Measurements from ENCODE around the gene C1QA. TPM values are rescaled to one million over a fixed set of nuclear protein-coding genes. Genes with fewer than 3 reads are reported as not detected.

The C1QA gene
- total RNA-seq, 2 experiments from 2014 or later, result not detected

DNA sequence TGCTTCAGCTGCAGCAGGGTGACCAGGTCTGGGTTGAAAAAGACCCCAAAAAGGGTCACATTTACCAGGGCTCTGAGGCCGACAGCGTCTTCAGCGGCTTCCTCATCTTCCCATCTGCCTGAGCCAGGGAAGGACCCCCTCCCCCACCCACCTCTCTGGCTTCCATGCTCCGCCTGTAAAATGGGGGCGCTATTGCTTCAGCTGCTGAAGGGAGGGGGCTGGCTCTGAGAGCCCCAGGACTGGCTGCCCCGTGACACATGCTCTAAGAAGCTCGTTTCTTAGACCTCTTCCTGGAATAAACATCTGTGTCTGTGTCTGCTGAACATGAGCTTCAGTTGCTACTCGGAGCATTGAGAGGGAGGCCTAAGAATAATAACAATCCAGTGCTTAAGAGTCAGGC is 2.9 kb downstream of the C1QA start:
- DNase-seq, result no peak
- H3K36me3 Mint-ChIP-seq, result no peaks in the 10 kb centered on the region
- no peaks in the 10 kb centered on the region for H3K4me1 Mint-ChIP-seq
- no peak overlapping the region for H3K4me3 Mint-ChIP-seq
- no peaks in the 10 kb centered on the region for H3K9me3 Mint-ChIP-seq (ENCODE audit: low read depth)
- H3K27ac Mint-ChIP-seq, result no peak overlapping the region
- CTCF ChIA-PET, result interaction anchor here (1.1 kb wide), 1 partner anchor 223 kb away, joined by 3 read pairs; no protein-coding TSS in a partner anchor
- peaks cover 5% of the 10 kb centered on the region for H3K27me3 Mint-ChIP-seq
- no peak for ATAC-seq

DNA sequence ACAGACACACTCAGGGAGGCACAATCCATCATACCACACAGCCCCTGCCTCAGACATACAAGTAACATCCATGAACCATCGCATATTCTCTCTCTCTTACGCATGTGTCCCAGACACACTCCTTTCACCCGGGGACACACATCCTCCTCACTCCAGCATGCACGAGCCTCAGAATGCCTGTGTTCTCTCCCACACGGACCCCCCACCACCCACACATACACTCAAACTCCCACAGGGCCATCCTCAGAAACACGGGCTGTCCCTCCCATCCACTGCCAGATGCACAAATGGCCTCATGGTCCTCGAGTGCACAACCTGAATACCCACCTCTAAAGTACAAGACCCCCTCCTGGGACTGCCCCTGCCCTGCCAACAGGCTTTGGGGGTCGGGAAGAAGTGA is 4.8 kb downstream of the C1QA start:
- no peak overlapping the region for H3K4me3 Mint-ChIP-seq
- CTCF ChIA-PET, result interaction anchor here (0.8 to 2.3 kb wide), 6 partner anchors 9 to 502 kb away, joined by 3 to 12 read pairs (median 4); no protein-coding TSS in a partner anchor
- ATAC-seq, result no peak
- DNase-seq, result no peak
- H3K9me3 Mint-ChIP-seq (ENCODE audit: low read depth), result no peaks in the 10 kb centered on the region
- H3K4me1 Mint-ChIP-seq, result no peaks in the 10 kb centered on the region
- H3K36me3 Mint-ChIP-seq, result no peaks in the 10 kb centered on the region
- no peak overlapping the region for H3K27ac Mint-ChIP-seq
- H3K27me3 Mint-ChIP-seq, result peaks cover 11% of the 10 kb centered on the region

DNA sequence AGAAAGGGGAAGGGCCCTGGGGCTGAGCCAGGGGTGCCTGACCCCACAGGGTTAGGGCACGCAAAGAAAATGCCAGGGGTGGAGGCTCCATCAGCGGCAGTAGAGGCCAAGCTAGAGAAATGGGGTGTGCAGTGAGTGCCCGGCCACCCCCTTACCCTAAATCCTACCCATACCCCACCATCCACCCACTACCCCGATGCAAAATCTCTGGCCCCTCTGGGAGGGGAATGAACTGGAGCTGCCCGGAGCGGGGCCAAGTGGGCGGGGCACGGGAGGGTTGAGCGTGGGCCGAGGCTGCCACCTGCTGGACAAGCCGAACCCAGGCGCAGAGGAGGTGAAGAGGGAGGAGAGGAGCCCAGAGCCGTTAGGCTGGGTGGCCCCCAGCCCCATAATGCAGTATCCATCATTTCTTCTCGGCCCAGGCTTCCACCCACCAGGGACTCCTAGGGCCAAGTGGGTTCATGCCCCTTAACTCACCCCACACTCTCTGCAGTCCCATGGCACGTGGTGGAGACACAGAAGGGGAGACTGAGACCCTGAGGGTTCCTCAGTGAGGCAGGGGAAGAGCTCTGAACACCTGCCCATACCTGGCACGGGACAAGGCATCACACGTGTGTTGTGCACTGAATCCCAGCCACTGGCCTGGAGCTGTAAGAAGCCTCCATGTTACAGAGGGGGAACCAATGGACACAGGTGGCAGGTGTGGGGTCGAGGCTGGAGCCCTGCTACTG is 5.6 kb downstream of the C1QA start:
- Mint-ChIP-seq H3K9me3 (ENCODE audit: low read depth) (no peaks in the 10 kb centered on the region), H3K4me3 (no peak overlapping the region), H3K27ac (no peak overlapping the region), H3K4me1 (no peaks in the 10 kb centered on the region), H3K27me3 (peaks cover 12% of the 10 kb centered on the region), H3K36me3 (no peaks in the 10 kb centered on the region)
- CTCF ChIA-PET, result interaction anchor here (0.8 to 2.3 kb wide), 6 partner anchors 10 to 503 kb away, joined by 3 to 12 read pairs (median 4); no protein-coding TSS in a partner anchor
- peak; percentile 71 for DNase-seq
- peak; percentile 83 for ATAC-seq

DNA sequence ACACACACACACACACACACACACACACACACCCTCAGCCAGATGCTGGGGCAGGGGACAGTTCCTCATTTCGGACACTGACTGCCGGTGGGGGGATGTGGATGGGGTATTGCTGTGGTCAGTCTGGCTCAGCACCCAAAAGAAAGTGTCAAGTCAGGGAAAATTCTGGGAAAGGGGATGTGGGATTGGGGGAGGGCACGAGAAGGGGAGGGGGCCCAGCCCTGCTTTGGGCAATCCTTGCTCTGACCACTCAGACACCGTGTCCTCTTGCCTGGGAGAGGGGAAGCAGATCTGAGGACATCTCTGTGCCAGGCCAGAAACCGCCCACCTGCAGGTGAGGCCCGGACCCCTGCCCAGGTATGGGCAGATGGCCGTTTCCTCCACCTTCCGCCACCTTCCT is 7.0 kb downstream of the C1QA start, which contains the start of gene C1QC:
Gene C1QC, plus strand, starts transcription at position 253 of the 400 bp plus-strand sequence. CDS start 391 bp downstream, outside the sequence.
- no peak for DNase-seq
- no peak within 1 kb of the TSS for H3K4me3 Mint-ChIP-seq
- H3K4me1 Mint-ChIP-seq, result no peaks in the 10 kb centered on the region
- CTCF ChIA-PET, result no interaction called here
- peaks cover 12% of the 10 kb centered on the region for H3K27me3 Mint-ChIP-seq
- no peaks in the 10 kb centered on the region for H3K9me3 Mint-ChIP-seq (ENCODE audit: low read depth)
- no peak within 1 kb of the TSS for H3K27ac Mint-ChIP-seq
- H3K36me3 Mint-ChIP-seq, result no peaks in the 10 kb centered on the region
- no peak for ATAC-seq

DNA sequence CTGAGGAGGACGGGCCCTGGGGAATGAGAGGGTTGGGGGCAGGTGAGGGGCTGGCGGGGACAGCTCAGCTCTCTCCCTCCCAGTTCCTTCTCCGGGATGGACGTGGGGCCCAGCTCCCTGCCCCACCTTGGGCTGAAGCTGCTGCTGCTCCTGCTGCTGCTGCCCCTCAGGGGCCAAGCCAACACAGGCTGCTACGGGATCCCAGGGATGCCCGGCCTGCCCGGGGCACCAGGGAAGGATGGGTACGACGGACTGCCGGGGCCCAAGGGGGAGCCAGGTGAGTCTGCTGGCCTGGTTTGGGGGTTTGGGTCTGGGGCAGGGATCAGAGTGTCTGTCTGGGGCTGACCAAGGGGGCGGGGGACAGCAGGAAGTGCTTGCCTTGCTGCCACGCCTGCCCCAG is 7.5 kb downstream of the C1QA start:
- Mint-ChIP-seq H3K9me3 (ENCODE audit: low read depth) (no peaks in the 10 kb centered on the region), H3K27me3 (peaks cover 12% of the 10 kb centered on the region), H3K4me3 (no peak overlapping the region), H3K27ac (no peak overlapping the region), H3K36me3 (no peaks in the 10 kb centered on the region), H3K4me1 (no peaks in the 10 kb centered on the region)
- no peak for DNase-seq
- ATAC-seq, result no peak
- CTCF ChIA-PET, result no interaction called here

DNA sequence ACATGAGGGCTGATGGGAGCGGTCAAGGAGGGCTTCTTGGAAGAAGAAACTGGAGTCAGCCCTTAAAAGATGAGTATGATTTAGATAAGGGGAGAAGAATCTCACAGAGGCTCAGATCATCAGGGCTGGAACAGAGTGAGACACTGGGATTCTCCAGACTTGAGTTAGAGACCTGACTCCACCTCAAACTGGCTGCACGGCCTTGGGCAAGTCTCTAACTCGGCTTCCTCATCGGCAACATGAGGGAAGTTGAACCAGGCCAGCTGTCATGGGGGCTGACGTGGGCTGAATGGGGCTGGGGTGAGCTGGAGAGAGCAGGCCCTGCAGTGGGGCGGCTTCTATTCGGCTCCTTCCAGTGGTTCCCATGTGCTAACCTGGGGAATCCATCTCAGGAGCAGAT is 9.5 kb downstream of the C1QA start:
- ATAC-seq, result no peak
- Mint-ChIP-seq H3K9me3 (ENCODE audit: low read depth) (no peaks in the 10 kb centered on the region), H3K27ac (no peak overlapping the region), H3K36me3 (no peaks in the 10 kb centered on the region), H3K4me1 (no peaks in the 10 kb centered on the region), H3K27me3 (peaks cover 12% of the 10 kb centered on the region), H3K4me3 (no peak overlapping the region)
- DNase-seq, result no peak
- CTCF ChIA-PET, result no interaction called here

DNA sequence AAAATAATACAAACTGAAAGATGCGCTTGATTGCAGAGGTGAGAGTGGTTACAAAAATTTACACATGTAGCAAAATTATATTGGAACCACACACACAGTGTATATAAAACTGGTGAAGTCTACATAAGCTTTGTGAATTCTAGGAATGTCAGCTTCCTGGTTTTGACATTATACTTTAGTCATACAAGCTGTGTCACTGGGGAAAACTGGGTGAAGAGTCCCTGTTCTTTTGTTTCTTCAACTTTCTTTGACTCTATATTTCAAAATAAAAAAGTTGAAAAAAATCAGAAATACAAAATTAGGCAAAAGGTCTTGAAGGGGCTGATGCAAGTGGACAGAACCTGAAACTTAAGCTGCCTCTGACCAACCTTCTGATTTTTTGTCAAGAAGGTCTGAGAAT is 10.0 kb downstream of the C1QA start:
- Mint-ChIP-seq H3K36me3 (no peaks in the 10 kb centered on the region), H3K4me1 (no peaks in the 10 kb centered on the region), H3K27me3 (peaks cover 8% of the 10 kb centered on the region), H3K4me3 (no peak overlapping the region), H3K27ac (no peak overlapping the region), H3K9me3 (ENCODE audit: low read depth) (no peaks in the 10 kb centered on the region)
- no peak for ATAC-seq
- CTCF ChIA-PET, result no interaction called here
- no peak for DNase-seq

DNA sequence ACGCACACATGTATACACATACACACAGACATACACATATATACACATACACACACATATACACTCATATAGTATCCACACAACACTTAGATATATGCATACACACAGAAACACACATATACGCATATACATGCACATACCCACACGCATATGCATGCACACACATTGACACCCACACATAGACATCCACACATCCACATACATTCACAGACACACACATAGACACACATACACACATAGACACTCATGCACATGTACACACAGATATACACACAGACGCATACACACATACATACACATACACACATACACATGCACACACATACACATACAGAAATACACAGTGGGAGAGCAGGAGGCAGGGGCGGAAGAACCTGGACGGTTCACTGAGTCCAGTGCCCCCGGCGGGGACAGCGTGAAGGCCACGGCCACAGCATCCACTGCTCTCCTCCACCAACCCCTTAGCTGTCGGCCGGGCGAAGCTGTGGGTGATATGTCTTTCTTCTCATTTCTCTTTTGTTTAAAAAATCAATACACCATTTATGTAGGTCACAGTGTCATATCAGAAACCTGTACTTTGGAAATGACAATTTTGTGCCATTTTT is 13.8 kb downstream of the C1QA start:
- no peak overlapping the region for H3K27ac Mint-ChIP-seq
- DNase-seq, result no peak
- no peak for ATAC-seq

DNA sequence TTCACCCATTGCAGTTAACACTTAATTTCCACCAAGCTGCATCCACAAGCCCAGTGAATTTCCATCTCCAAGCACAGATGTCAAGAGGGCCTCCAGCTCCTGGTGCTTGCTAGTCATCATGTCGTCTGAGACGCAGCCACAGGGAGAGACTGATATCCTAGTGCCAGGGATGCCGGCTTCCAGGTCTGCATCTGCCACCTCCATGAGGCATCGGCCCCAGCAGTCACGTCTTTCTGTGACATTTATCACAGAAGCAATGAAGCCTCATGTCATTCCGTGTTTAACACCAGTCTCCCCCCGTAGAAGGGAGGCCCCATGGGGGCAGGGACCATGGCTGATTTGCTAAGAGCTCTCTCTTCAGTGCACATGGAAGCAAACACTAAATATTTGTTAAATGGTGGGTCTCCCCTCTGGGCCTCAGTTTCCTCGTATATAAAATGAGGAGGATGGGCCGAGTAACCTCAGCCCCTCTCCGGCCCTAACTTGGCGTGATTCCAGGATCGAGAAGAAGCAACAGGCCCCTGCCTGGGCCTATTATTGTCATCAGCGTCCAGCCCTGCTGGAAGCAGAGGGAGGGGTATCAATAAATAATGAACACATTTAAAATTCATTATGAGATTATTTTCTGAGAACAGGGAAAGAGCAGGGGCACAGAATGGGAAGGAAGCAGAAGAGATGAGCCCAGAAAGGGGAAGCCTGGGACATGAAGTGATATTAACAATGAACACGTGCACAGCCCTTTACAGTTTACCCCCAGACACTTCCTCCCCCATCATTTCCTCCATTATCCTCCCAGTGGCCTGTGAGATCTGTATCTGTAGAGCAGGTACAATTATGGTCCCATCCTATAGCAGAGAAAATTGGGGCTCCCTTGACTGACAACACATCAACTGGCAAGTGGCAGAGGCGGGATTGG is 15.8 kb downstream of the C1QA start:
- H3K27ac Mint-ChIP-seq, result no peak overlapping the region
- H3K4me1 Mint-ChIP-seq, result no peaks in the 10 kb centered on the region
- peaks cover 14% of the 10 kb centered on the region for H3K27me3 Mint-ChIP-seq
- no peaks in the 10 kb centered on the region for H3K36me3 Mint-ChIP-seq
- ATAC-seq (no peak), DNase-seq (no peak)
- H3K9me3 Mint-ChIP-seq (ENCODE audit: low read depth), result no peaks in the 10 kb centered on the region
- H3K4me3 Mint-ChIP-seq, result no peak overlapping the region
- CTCF ChIA-PET, result no interaction called here

More for the DNA sequence above, 13.8 kb downstream of the C1QA start:
- Mint-ChIP-seq H3K36me3 (no peaks in the 10 kb centered on the region), H3K27me3 (peaks cover 16% of the 10 kb centered on the region), H3K9me3 (ENCODE audit: low read depth) (no peaks in the 10 kb centered on the region), H3K4me3 (no peak overlapping the region), H3K4me1 (no peaks in the 10 kb centered on the region)
- CTCF ChIA-PET, result no interaction called here

DNA sequence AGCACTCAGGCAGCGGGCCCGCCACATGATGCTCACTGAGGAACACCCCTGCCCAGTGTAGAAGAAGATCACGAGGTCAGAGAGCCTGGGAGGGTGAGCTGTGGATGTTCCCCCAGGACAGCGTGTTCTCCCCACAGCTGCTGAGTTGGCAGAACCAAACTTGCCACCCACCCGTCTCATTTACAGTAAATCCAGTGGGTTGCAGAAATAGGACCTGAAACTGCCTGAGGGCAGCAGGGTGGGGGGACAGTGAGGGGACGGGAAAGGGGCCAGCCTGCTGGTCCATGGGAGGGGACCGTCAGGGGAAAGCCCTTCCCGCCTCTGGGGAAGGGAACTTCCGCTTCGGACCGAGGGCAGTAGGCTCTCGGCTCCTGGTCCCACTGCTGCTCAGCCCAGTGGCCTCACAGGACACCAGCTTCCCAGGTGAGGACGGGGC is 16.5 kb downstream of the C1QA start, which contains the start of gene C1QB:
Gene C1QB, plus strand, starts transcription at position 356 of the 436 bp plus-strand sequence. CDS start 6,227 bp downstream, outside the sequence.
- DNase-seq (no peak), ATAC-seq (no peak)
- no peak within 1 kb of the TSS for H3K27ac Mint-ChIP-seq
- H3K4me3 Mint-ChIP-seq, result no peak within 1 kb of the TSS
- no peaks in the 10 kb centered on the region for H3K36me3 Mint-ChIP-seq
- H3K9me3 Mint-ChIP-seq (ENCODE audit: low read depth), result no peaks in the 10 kb centered on the region
- CTCF ChIA-PET, result no interaction called here
- no peaks in the 10 kb centered on the region for H3K4me1 Mint-ChIP-seq
- H3K27me3 Mint-ChIP-seq, result peaks cover 14% of the 10 kb centered on the region

DNA sequence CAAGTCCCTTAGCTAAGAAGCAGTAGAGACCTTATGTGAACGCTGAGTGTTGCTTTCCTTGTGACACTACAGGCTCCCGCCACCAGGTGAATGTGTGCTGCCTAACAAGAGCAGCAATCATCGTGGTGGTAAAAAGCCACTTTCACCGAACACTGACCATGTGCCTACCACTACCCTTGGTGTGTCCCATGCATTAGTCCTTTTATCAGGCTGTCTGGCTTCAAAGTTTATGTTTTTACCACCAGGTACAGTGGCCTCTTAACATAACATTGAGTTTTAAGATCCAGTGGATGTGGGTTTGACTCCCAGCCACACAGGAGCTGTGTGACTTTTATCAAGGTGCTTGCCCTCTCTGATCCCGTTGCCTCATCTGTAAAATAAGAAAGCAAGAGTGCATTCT is 18.3 kb downstream of the C1QA start:
- DNase-seq (no peak), ATAC-seq (no peak)
- CTCF ChIA-PET, result no interaction called here
- Mint-ChIP-seq H3K9me3 (ENCODE audit: low read depth) (no peaks in the 10 kb centered on the region), H3K4me1 (no peaks in the 10 kb centered on the region), H3K27me3 (peaks cover 14% of the 10 kb centered on the region), H3K4me3 (no peak overlapping the region), H3K36me3 (no peaks in the 10 kb centered on the region), H3K27ac (no peak overlapping the region)

DNA sequence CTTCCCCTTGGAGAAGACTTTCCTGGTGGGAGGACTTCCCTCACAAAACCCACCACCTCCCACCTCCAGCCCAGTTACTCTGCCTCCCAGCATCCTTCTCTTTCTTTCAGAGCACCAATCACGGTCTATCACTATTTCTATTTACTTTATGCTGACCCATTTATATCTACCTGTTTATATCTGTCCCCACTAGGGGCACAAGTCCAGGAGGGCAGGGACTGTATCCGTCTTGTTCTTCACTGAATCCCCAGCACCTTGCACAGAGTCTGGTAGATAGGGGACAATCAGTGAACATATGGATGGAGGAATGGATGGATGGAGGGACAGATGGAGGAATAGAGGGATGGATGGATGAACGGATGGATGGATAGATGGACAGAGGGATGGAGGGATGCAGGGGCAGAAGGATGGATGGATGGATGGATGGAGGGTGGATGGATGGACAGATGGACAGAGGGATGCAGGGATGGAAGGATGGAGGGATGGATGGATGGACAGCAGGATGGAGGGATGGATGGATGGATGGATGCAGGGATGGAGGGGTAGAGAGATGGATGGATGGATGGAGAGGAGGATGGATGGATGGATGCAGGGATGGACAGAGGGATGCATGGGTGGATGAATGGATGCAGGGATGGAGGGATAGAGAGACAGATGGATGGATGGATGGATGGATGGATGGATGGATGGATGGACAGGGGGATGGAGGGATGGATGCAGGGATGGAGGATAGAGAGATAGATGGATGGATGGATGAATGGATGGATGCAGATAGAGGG is 22.1 kb downstream of the C1QA start:
- CTCF ChIA-PET, result no interaction called here
- H3K36me3 Mint-ChIP-seq, result no peaks in the 10 kb centered on the region
- no peak overlapping the region for H3K27ac Mint-ChIP-seq
- H3K27me3 Mint-ChIP-seq, result peaks cover 13% of the 10 kb centered on the region
- no peak overlapping the region for H3K4me3 Mint-ChIP-seq
- H3K4me1 Mint-ChIP-seq, result no peaks in the 10 kb centered on the region
- DNase-seq, result no peak
- no peak for ATAC-seq
- no peaks in the 10 kb centered on the region for H3K9me3 Mint-ChIP-seq (ENCODE audit: low read depth)

Measured in activated CD8-positive, alpha-beta memory T cell treated with anti-CD3 and anti-CD28 coated beads, Interleukin-2, amount 10 ng/mL, durations not matched to agents 7 days and 5 days (primary cell).